MCF 10A (cell line): ENCODE results near the gene ATP13A1. TPM values are rescaled to one million over a fixed set of nuclear protein-coding genes. Genes with fewer than 3 reads are reported as not detected.

ENCODE experiments used
- BruUV-seq: library from RNA; stranded (reverse); fragments of 400-500 nt; replicated peaks from 2 replicates; lab custom pipeline; 2021; lab: Mats Ljungman, UMichigan
- CTCF ChIA-PET: fragments of 300-600 bp; sonication (Branson Sonifier 250); formaldehyde crosslinking; extraction: SDS; loops from one replicate; lab custom pipeline; 2021; ENCODE audit warnings: antibody characterized with exemption, inconsistent platforms; lab: Yijun Ruan, JAX
- POLR2A ChIA-PET: fragments of 300-600, 350-650 bp; sonication (Branson Sonifier 250); formaldehyde crosslinking; extraction: SDS; loops from one replicate; lab custom pipeline; 2020; ENCODE audit warnings: antibody characterized with exemption, inconsistent platforms; lab: Yijun Ruan, JAX
- DNase-seq: peaks from one replicate; pipeline ENCODE4 v3.0.0-alpha.2; 2018; ENCODE audit not compliant: unreplicated experiment
- H3K27ac Mint-ChIP-seq: one replicate; pipeline ENCODE4 v1.8.0; 2022; ENCODE audit warnings: mild to moderate bottlenecking, low read depth, mixed read lengths; ENCODE audit not compliant: unreplicated experiment
- H3K27me3 Mint-ChIP-seq: one replicate; pipeline ENCODE4 v1.8.0; 2022; ENCODE audit warnings: mixed read lengths; ENCODE audit not compliant: insufficient read depth, unreplicated experiment
- H3K36me3 Mint-ChIP-seq: one replicate; pipeline ENCODE4 v1.8.0; 2022; ENCODE audit warnings: mild to moderate bottlenecking, moderate library complexity, mixed read lengths; ENCODE audit not compliant: insufficient read depth, unreplicated experiment
- H3K4me1 Mint-ChIP-seq: one replicate; pipeline ENCODE4 v1.8.0; 2022; ENCODE audit warnings: mixed read lengths; ENCODE audit not compliant: insufficient read depth, unreplicated experiment
- H3K4me3 Mint-ChIP-seq: one replicate; pipeline ENCODE4 v1.8.0; 2022; ENCODE audit warnings: mild to moderate bottlenecking, moderate library complexity, mixed read lengths; ENCODE audit not compliant: unreplicated experiment
- H3K9me3 Mint-ChIP-seq: one replicate; pipeline ENCODE4 v1.8.0; 2022; ENCODE audit warnings: mixed read lengths; ENCODE audit not compliant: unreplicated experiment
- intact Hi-C: fragments of 100-400 bp; cut with micrococcal nuclease; formaldehyde crosslinking; loops from 2 replicates; pipeline ENCODE4 v1.14.1; 2022
- total RNA-seq: library from RNA; stranded (reverse); gene quantifications from 2 replicates; pipeline ENCODE4 v1.2.3, GENCODE V29; 2022
- TF ChIP-seq, protein P1 (sequence below): fragments of 200-600 bp; IDR thresholded peaks from one replicate; pipeline ENCODE4 v1.8.0; 2022; ENCODE audit warnings: antibody characterized with exemption, mild to moderate bottlenecking; ENCODE audit not compliant: unreplicated experiment

Gene ATP13A1
- total RNA-seq, 1 experiment from 2014 or later = 63.9 TPM

DNA sequence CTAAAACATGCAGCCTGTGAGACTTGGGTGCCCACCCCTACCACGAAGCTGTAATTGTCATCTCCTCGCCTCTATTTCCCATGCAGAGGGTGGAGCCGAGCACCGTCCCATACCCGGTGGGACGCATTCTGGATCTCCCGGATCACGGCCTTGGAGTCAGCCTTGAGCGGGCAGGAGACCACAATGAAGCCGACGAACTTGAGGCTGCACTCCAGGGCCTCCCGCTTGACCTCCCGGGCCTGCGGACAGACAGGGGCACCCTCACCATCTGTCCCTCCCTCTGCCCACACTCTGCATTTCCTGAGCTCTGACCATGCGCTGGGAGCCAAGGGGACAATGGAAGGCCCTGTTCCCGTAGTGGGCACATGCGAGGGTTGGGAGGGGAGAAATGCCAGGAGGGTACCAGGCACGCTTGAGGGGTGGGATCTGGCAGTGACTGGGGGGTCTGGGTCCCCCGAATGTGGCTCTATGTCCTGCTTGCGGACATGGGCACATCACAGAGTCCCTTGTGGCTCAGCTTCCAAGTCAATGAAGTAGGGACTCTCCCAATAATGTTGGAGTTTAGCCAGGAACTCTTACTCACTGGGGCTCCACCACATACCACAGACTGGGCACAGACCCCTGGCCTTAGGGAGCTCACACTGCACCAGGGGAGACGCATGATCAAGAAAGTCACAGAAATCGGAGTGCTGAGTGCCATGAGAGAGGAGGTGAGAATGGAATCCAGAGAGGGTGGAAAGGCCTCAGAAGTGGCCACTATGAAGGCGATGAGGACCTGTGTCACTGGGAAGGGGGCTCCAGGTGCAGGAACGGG lies 10.8 kb downstream of the ATP13A1 start:
- intact Hi-C loops = no loop called here
- TF ChIP-seq, protein P1, sequence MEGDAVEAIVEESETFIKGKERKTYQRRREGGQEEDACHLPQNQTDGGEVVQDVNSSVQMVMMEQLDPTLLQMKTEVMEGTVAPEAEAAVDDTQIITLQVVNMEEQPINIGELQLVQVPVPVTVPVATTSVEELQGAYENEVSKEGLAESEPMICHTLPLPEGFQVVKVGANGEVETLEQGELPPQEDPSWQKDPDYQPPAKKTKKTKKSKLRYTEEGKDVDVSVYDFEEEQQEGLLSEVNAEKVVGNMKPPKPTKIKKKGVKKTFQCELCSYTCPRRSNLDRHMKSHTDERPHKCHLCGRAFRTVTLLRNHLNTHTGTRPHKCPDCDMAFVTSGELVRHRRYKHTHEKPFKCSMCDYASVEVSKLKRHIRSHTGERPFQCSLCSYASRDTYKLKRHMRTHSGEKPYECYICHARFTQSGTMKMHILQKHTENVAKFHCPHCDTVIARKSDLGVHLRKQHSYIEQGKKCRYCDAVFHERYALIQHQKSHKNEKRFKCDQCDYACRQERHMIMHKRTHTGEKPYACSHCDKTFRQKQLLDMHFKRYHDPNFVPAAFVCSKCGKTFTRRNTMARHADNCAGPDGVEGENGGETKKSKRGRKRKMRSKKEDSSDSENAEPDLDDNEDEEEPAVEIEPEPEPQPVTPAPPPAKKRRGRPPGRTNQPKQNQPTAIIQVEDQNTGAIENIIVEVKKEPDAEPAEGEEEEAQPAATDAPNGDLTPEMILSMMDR = no peak
- no peaks in the 10 kb centered on the region for H3K9me3 Mint-ChIP-seq
- POLR2A ChIA-PET = interaction anchor here (1.5 kb wide), 1 partner anchor 11 kb away, joined by 5 read pairs; the partner anchor contains the start of gene ATP13A1
- CTCF ChIA-PET = interaction anchor here (0.6 to 8.4 kb wide), 3 partner anchors 9 to 517 kb away, joined by 5 to 55 read pairs (median 25); partner anchors contain the start of genes GMIP and YJEFN3
- BruUV-seq = no TSS peak
- no peak overlapping the region for H3K4me3 Mint-ChIP-seq
- no peak overlapping the region for H3K27ac Mint-ChIP-seq
- H3K27me3 Mint-ChIP-seq = no peaks in the 10 kb centered on the region
- no peaks in the 10 kb centered on the region for H3K4me1 Mint-ChIP-seq
- peaks cover 74% of the 10 kb centered on the region for H3K36me3 Mint-ChIP-seq
- peak; percentile 33 for DNase-seq

DNA sequence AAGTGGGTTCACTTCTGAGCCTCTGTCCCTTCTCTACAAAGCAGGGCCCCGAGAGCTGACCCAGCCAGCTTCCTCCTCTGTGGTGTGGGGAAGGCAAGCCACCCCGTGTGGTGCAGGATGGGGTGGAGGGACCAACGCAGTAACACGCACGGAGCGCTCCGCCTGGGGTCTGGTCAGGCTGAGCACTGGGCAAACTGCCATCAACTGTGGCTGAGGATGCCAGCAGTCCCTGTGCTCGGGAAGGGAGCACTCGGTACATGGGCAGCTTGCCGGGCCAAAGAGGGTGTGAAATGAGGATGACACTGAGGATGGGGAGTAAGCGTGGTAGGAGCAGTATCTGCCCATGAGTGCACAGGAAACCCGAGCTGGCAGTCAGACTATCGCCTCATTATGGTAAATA lies 12.4 kb downstream of the ATP13A1 start:
- intact Hi-C loops = no loop called here
- BruUV-seq = no TSS peak
- TF ChIP-seq, protein P1 = no peak
- no peak overlapping the region for H3K4me3 Mint-ChIP-seq
- no peaks in the 10 kb centered on the region for H3K9me3 Mint-ChIP-seq
- no peaks in the 10 kb centered on the region for H3K4me1 Mint-ChIP-seq
- POLR2A ChIA-PET = interaction anchor here (0.5 to 1.0 kb wide), 2 partner anchors 69 to 119 kb away, joined by 3 read pairs; no protein-coding TSS in a partner anchor
- no peaks in the 10 kb centered on the region for H3K27me3 Mint-ChIP-seq
- no peak overlapping the region for H3K27ac Mint-ChIP-seq
- DNase-seq = no peak
- CTCF ChIA-PET = interaction anchor here (1.0 to 8.4 kb wide), 4 partner anchors 11 to 120 kb away, joined by 3 to 55 read pairs (median 6); partner anchors contain the start of gene YJEFN3
- H3K36me3 Mint-ChIP-seq = peaks cover 62% of the 10 kb centered on the region

DNA sequence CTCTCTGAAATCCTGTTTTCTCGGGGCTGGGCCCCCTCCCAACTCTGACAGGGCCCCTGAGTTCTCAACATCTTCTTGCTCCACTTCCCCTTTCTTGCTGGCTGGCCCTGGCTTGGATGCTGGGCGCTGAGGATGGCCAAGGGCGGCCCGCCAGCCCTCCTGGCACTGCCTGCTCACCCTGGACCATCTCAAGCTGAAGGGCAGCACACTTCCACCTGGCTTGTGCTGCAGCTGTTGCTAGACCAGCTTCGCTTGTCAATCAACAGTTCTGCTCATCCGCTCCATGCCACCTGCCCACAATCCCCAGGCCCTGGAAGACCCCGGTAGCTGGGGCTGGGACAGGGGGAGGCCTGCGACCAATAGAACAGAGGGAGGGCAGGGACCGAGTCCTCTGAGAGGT lies 13.1 kb downstream of the ATP13A1 start:
- no TSS peak for BruUV-seq
- Mint-ChIP-seq H3K4me3 (no peak overlapping the region), H3K9me3 (no peaks in the 10 kb centered on the region), H3K36me3 (peaks cover 57% of the 10 kb centered on the region), H3K4me1 (no peaks in the 10 kb centered on the region), H3K27ac (no peak overlapping the region), H3K27me3 (no peaks in the 10 kb centered on the region)
- DNase-seq = no peak
- CTCF ChIA-PET = interaction anchor here (1.0 to 8.4 kb wide), 4 partner anchors 12 to 119 kb away, joined by 3 to 55 read pairs (median 6); partner anchors contain the start of gene YJEFN3
- intact Hi-C loops = no loop called here
- TF ChIP-seq, protein P1 = no peak
- POLR2A ChIA-PET = interaction anchor here (0.7 to 1.0 kb wide), 2 partner anchors 118 to 247 kb away, joined by 3 read pairs; no protein-coding TSS in a partner anchor

DNA sequence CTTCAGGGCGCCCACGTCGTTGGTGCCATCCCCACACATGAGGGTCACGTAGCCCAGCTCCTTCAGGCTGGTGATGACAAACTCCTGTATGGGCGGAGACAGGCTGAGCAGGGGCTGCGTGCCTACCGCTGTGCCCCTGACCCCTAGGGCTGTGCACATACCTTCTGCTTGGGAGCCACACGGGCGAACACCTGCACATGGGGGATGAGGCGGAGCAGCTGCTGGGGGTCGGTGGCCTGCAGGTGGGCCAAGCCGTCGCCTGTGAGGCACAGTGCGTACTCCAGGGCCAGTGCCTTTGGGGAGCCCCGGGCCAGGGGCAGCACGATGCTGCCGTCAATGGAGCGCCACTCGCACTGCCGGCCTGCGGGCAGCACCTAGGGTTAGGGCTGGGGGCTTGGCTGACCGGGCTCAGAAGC lies 13.9 kb downstream of the ATP13A1 start:
- H3K27me3 Mint-ChIP-seq = no peaks in the 10 kb centered on the region
- BruUV-seq = no TSS peak
- intact Hi-C loops = no loop called here
- POLR2A ChIA-PET = interaction anchor here (0.7 to 1.1 kb wide), 2 partner anchors 14 to 247 kb away, joined by 3 read pairs; partner anchors contain the start of gene ATP13A1
- DNase-seq = no peak
- H3K9me3 Mint-ChIP-seq = no peaks in the 10 kb centered on the region
- H3K36me3 Mint-ChIP-seq = peaks cover 50% of the 10 kb centered on the region
- CTCF ChIA-PET = interaction anchor here (1.4 to 8.4 kb wide), 3 partner anchors 94 to 118 kb away, joined by 3 to 55 read pairs (median 5); partner anchors contain the start of gene YJEFN3
- no peak overlapping the region for H3K4me3 Mint-ChIP-seq
- H3K27ac Mint-ChIP-seq = peak overlapping the region; percentile 74
- TF ChIP-seq, protein P1 = no peak
- no peaks in the 10 kb centered on the region for H3K4me1 Mint-ChIP-seq
